ENCODE measurements around the gene PROX1. TPM values are rescaled to one million over a fixed set of nuclear protein-coding genes. Genes with fewer than 3 reads are reported as not detected.

PROX1 gene
- total RNA-seq, 1 donor from 2014 or later, result 4.8 TPM

DNA sequence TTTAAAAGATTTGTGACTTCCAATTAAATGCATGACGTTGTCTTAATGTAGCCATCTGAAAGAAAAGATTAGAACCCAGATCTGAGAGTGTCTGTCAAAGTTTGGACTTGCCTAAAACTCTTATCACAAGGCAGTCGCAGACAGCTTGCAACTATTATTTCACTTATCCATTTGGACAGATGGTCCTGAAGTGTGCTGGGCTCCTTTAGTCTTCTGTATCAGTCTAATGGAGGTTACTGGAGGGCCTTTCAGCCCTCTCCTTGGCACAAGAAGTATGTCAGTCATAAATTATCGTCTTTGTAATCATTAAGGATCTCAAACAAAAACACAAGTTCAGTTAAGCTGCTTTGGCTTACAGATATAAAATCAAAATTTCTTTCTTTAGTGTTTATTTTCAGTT, 15.5 kb downstream of the PROX1 start:
- H3K4me2 ChIP-seq (ENCODE audit: low read length), result no peak overlapping the region
- Mint-ChIP-seq H3K9me3 (ENCODE audit: unreplicated experiment) (no peaks in the 10 kb centered on the region), H3K27ac (ENCODE audit: unreplicated experiment) (no peak overlapping the region), H3K36me3 (ENCODE audit: low read depth, unreplicated experiment) (no peaks in the 10 kb centered on the region), H3K4me1 (ENCODE audit: low read depth, unreplicated experiment) (peaks cover 3% of the 10 kb centered on the region), H3K27me3 (ENCODE audit: low read depth, unreplicated experiment) (peaks cover 2% of the 10 kb centered on the region), H3K4me3 (ENCODE audit: unreplicated experiment) (no peak overlapping the region)
- H3K36me3 ChIP-seq (ENCODE audit: insufficient read depth, low read length), result no peaks in the 10 kb centered on the region
- no peak overlapping the region for H3K4me3 ChIP-seq (ENCODE audit: insufficient read depth, low read depth, low read length)
- H3K9ac ChIP-seq (ENCODE audit: low read length), result no peak overlapping the region
- TF ChIP-seq CTCF (IDR thresholded peaks at IDR 0.05; ENCODE audit: insufficient read depth, low read depth, low read length) (no peak), EZH2 (IDR thresholded peaks at IDR 0.05; ENCODE audit: insufficient read depth, low read length) (no peak)
- no peaks in the 10 kb centered on the region for H3K9me3 ChIP-seq (ENCODE audit: insufficient read depth, low read depth, low read length)
- H3K4me1 ChIP-seq (ENCODE audit: insufficient read depth, low read length), result peaks cover 8% of the 10 kb centered on the region
- H3K27ac ChIP-seq (ENCODE audit: low read depth, low read length), result no peak overlapping the region
- no peak for FAIRE-seq
- H4K20me1 ChIP-seq (ENCODE audit: insufficient read depth, low read length), result no peaks in the 10 kb centered on the region
- no peaks in the 10 kb centered on the region for H3K27me3 ChIP-seq (ENCODE audit: insufficient read depth, low read length)
- no peaks in the 10 kb centered on the region for H3K79me2 ChIP-seq (ENCODE audit: insufficient read depth, low read length)
- no peak for DNase-seq (ENCODE audit: low read depth)
- no peak overlapping the region for H2AFZ ChIP-seq (ENCODE audit: low read depth, low read length)

- FAIRE-seq, result no peak
- H3K36me3 ChIP-seq (ENCODE audit: insufficient read depth, low read length), result no peaks in the 10 kb centered on the region
- no peak overlapping the region for H2AFZ ChIP-seq (ENCODE audit: low read depth, low read length)
- Mint-ChIP-seq H3K9me3 (ENCODE audit: unreplicated experiment) (no peaks in the 10 kb centered on the region), H3K27me3 (ENCODE audit: low read depth, unreplicated experiment) (peaks cover 4% of the 10 kb centered on the region), H3K4me3 (ENCODE audit: unreplicated experiment) (no peak overlapping the region), H3K4me1 (ENCODE audit: low read depth, unreplicated experiment) (peaks cover 3% of the 10 kb centered on the region), H3K27ac (ENCODE audit: unreplicated experiment) (no peak overlapping the region), H3K36me3 (ENCODE audit: low read depth, unreplicated experiment) (peaks cover 2% of the 10 kb centered on the region)
- H3K4me3 ChIP-seq (ENCODE audit: insufficient read depth, low read depth, low read length), result no peak overlapping the region
- no peaks in the 10 kb centered on the region for H3K9me3 ChIP-seq (ENCODE audit: insufficient read depth, low read depth, low read length)
- peaks cover under 1% of the 10 kb centered on the region for H3K27me3 ChIP-seq (ENCODE audit: insufficient read depth, low read length)
- DNase-seq (ENCODE audit: low read depth), result no peak
- H3K27ac ChIP-seq (ENCODE audit: low read depth, low read length), result no peak overlapping the region
- TF ChIP-seq CTCF (IDR thresholded peaks at IDR 0.05; ENCODE audit: insufficient read depth, low read depth, low read length) (no peak), EZH2 (IDR thresholded peaks at IDR 0.05; ENCODE audit: insufficient read depth, low read length) (no peak)
- H3K9ac ChIP-seq (ENCODE audit: low read length), result no peak overlapping the region
- H3K79me2 ChIP-seq (ENCODE audit: insufficient read depth, low read length), result no peaks in the 10 kb centered on the region
- no peak overlapping the region for H3K4me2 ChIP-seq (ENCODE audit: low read length)
- peaks cover 8% of the 10 kb centered on the region for H3K4me1 ChIP-seq (ENCODE audit: insufficient read depth, low read length)
- no peaks in the 10 kb centered on the region for H4K20me1 ChIP-seq (ENCODE audit: insufficient read depth, low read length)
These were observed 16.2 kb downstream of the PROX1 start for GRCh38 chr1:214004014-214004413.

DNA sequence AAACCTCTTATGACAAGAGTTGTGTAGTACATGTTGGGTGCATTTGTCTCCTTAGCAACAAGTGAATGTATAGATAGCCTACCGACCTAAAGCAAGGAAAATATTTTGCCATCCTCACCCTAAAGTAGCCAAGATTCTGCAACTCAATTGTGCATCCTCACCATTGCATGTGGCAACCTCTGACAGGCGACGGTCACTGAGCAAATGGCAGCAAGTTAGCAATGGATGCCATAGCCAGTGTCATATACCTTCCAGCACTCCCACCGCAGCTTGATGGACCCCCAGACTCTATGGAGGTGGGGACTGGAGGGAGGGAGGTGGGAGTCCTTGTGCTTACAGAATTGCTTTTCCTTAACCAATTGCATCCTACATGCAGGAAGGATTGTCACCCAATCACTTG, 17.0 kb downstream of the PROX1 start:
- no peaks in the 10 kb centered on the region for H3K9me3 Mint-ChIP-seq (ENCODE audit: unreplicated experiment)
- H3K4me3 ChIP-seq (ENCODE audit: insufficient read depth, low read depth, low read length), result no peak overlapping the region
- H3K27ac Mint-ChIP-seq (ENCODE audit: unreplicated experiment), result no peak overlapping the region
- TF ChIP-seq CTCF (IDR thresholded peaks at IDR 0.05; ENCODE audit: insufficient read depth, low read depth, low read length) (no peak), EZH2 (IDR thresholded peaks at IDR 0.05; ENCODE audit: insufficient read depth, low read length) (no peak)
- H3K4me2 ChIP-seq (ENCODE audit: low read length), result no peak overlapping the region
- no peak overlapping the region for H2AFZ ChIP-seq (ENCODE audit: low read depth, low read length)
- peaks cover 2% of the 10 kb centered on the region for H3K27me3 ChIP-seq (ENCODE audit: insufficient read depth, low read length)
- H3K9me3 ChIP-seq (ENCODE audit: insufficient read depth, low read depth, low read length), result no peaks in the 10 kb centered on the region
- FAIRE-seq (no peak), DNase-seq (ENCODE audit: low read depth) (no peak)
- no peaks in the 10 kb centered on the region for H3K79me2 ChIP-seq (ENCODE audit: insufficient read depth, low read length)
- no peak overlapping the region for H3K4me3 Mint-ChIP-seq (ENCODE audit: unreplicated experiment)
- H3K4me1 Mint-ChIP-seq (ENCODE audit: low read depth, unreplicated experiment), result peaks cover 3% of the 10 kb centered on the region
- no peak overlapping the region for H3K9ac ChIP-seq (ENCODE audit: low read length)
- H3K4me1 ChIP-seq (ENCODE audit: insufficient read depth, low read length), result peaks cover 8% of the 10 kb centered on the region
- peaks cover 2% of the 10 kb centered on the region for H3K36me3 Mint-ChIP-seq (ENCODE audit: low read depth, unreplicated experiment)
- H3K36me3 ChIP-seq (ENCODE audit: insufficient read depth, low read length), result no peaks in the 10 kb centered on the region
- H3K27ac ChIP-seq (ENCODE audit: low read depth, low read length), result no peak overlapping the region
- no peaks in the 10 kb centered on the region for H4K20me1 ChIP-seq (ENCODE audit: insufficient read depth, low read length)
- peaks cover 4% of the 10 kb centered on the region for H3K27me3 Mint-ChIP-seq (ENCODE audit: low read depth, unreplicated experiment)
